ENCODE results near the gene UBE2Q2.

- TF ChIP-seq RAD21 (conservative IDR thresholded peaks at IDR 0.05) (no peak), CTCF (IDR thresholded peaks at IDR 0.05; ENCODE audit: poor library complexity, severe bottlenecking) (no peak), EZH2 (IDR thresholded peaks at IDR 0.05; ENCODE audit: borderline replicate concordance, insufficient read depth, low read length, poor library complexity, severe bottlenecking) (no peak), REST (IDR thresholded peaks at IDR 0.05; ENCODE audit: borderline replicate concordance) (no peak), POLR2AphosphoS5 (IDR thresholded peaks at IDR 0.05) (no peak), EP300 (conservative IDR thresholded peaks at IDR 0.05; ENCODE audit: poor library complexity, severe bottlenecking) (no peak), TAF1 (IDR thresholded peaks at IDR 0.05; ENCODE audit: low read depth) (no peak)
These were observed 32.3 kb upstream of the UBE2Q2 start for GRCh38 chr15:75810874-75811498.
